ENCODE measurements around the gene TMEM89. TPM values are rescaled to one million over a fixed set of nuclear protein-coding genes. Genes with fewer than 3 reads are reported as not detected.

TMEM89 gene
- total RNA-seq, 4 donors from 2014 or later, result not detected

DNA sequence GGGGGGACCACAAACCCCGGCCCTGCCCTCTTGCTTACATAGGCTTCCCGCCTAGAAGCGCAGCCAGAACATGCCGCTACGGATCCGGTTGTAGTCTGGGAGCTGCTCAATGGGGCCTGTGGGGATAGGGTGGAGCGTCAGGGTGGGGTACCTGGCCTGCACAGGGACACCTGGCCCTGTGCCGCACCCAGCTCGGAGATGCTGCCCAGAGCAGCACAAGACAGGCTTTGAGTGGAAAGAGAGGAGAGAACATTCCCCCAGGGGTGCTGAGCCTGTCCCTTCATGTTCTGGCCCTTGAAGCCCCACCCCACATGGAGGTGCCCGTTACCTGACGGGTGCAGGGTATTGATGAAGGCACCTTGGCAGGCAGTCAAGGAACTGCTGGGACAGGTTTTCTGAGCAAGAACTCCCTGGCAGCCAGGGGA, 22.5 kb downstream of the TMEM89 start:
- WGBS, 2 donors, result 82 to 100% methylated on average over 2 to 11 of the region's 11 CpGs
- H3K9me3 ChIP-seq, result no peaks in the 10 kb centered on the region
- DNase-seq, result no peak
- no peak overlapping the region for H3K27ac ChIP-seq
- TF ChIP-seq POLR2A (IDR thresholded peaks at IDR 0.05), result no peak
- TF ChIP-seq, protein P1, sequence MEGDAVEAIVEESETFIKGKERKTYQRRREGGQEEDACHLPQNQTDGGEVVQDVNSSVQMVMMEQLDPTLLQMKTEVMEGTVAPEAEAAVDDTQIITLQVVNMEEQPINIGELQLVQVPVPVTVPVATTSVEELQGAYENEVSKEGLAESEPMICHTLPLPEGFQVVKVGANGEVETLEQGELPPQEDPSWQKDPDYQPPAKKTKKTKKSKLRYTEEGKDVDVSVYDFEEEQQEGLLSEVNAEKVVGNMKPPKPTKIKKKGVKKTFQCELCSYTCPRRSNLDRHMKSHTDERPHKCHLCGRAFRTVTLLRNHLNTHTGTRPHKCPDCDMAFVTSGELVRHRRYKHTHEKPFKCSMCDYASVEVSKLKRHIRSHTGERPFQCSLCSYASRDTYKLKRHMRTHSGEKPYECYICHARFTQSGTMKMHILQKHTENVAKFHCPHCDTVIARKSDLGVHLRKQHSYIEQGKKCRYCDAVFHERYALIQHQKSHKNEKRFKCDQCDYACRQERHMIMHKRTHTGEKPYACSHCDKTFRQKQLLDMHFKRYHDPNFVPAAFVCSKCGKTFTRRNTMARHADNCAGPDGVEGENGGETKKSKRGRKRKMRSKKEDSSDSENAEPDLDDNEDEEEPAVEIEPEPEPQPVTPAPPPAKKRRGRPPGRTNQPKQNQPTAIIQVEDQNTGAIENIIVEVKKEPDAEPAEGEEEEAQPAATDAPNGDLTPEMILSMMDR (IDR thresholded peaks at IDR 0.05), result no peak
- H3K27me3 ChIP-seq, result no peaks in the 10 kb centered on the region
- no peak overlapping the region for H3K4me3 ChIP-seq (replicated peaks in 1 of 3)
- peaks cover 5 to 12% of the 10 kb centered on the region in 2 donors for H3K4me1 ChIP-seq
- intact Hi-C loops (cut with DNase I), result no loop called here
- peaks cover 54 to 65% of the 10 kb centered on the region in 2 donors for H3K36me3 ChIP-seq

DNA sequence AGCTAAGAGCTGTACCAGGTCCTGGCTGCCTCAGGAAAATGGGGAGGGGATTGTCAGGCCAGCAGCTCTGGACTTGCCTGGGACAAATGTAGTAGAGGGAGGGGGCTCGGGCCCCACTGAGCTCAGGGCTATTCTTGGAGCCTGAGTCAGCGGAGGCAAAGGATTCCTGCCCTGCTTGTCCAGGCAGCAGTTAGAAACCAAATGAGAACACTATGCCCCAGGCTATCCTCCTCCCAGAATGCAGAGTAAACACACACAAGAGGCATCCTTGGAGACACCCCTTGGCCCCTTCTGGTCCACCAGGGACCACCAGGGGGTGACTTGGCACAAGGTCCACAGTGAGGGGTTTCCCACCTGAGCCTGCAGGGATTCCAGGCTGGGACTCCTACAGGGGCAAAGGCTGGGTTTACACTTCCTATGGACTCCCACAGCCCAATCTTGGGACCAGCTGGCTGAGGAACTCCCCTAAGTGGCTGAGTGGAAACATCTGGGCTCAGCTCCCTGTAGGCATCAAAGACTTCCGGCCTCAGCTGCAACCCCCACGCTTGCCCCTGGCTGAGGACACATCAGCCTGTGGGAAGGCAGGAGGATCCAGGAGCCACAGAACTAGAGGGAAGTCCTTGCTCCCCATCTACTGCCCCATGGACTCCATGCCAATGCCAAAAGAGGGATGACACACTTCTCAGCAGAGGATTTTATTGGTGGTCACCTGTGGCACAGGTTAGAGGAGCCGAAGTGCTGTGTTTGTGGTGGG, 23.1 kb downstream of the TMEM89 start:
- WGBS, 2 donors, result 78 to 90% methylated on average over 2 to 5 of the region's 5 CpGs
- DNase-seq, result no peak
- TF ChIP-seq, protein P1 (IDR thresholded peaks at IDR 0.05), result no peak
- no peak for TF ChIP-seq POLR2A (IDR thresholded peaks at IDR 0.05)
- Histone ChIP-seq H3K4me1 (peaks cover 5 to 12% of the 10 kb centered on the region in 2 donors), H3K27ac (no peak overlapping the region), H3K4me3 (replicated peaks in 1 of 3) (no peak overlapping the region), H3K9me3 (no peaks in the 10 kb centered on the region), H3K36me3 (peaks cover 48 to 59% of the 10 kb centered on the region in 2 donors), H3K27me3 (no peaks in the 10 kb centered on the region)
- intact Hi-C loops (cut with DNase I), result no loop called here

DNA sequence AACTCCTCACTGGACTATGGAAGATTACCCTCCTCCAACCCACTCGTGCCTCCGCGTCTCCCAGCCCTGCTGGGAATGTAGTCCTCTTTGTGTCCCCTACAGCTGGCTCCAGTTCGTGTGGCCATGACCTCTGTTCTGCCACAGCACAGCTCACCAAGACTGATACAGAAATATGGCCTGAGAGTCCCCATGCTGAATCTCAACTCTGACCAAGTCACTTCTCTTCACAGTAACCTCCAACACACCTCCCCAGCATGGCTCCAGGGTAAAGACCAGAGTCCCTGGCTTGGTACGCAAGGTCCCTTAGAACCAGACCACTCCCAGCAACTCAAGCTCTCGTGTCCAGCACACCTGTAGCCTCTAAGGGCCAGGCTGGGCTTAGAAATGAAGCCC, 24.2 kb downstream of the TMEM89 start:
- TF ChIP-seq POLR2A (IDR thresholded peaks at IDR 0.05), result no peak
- TF ChIP-seq, protein P1 (IDR thresholded peaks at IDR 0.05), result no peak
- Histone ChIP-seq H3K4me3 (replicated peaks in 1 of 3) (no peak overlapping the region), H3K9me3 (no peaks in the 10 kb centered on the region), H3K27ac (no peak overlapping the region), H3K36me3 (peaks cover 38 to 48% of the 10 kb centered on the region in 2 donors), H3K27me3 (no peaks in the 10 kb centered on the region), H3K4me1 (peaks cover 5 to 12% of the 10 kb centered on the region in 2 donors)
- WGBS, 2 donors, result 76 to 85% methylated on average over 4 to 6 of the region's 6 CpGs
- intact Hi-C loops (cut with DNase I), result no loop called here
- no peak for DNase-seq

DNA sequence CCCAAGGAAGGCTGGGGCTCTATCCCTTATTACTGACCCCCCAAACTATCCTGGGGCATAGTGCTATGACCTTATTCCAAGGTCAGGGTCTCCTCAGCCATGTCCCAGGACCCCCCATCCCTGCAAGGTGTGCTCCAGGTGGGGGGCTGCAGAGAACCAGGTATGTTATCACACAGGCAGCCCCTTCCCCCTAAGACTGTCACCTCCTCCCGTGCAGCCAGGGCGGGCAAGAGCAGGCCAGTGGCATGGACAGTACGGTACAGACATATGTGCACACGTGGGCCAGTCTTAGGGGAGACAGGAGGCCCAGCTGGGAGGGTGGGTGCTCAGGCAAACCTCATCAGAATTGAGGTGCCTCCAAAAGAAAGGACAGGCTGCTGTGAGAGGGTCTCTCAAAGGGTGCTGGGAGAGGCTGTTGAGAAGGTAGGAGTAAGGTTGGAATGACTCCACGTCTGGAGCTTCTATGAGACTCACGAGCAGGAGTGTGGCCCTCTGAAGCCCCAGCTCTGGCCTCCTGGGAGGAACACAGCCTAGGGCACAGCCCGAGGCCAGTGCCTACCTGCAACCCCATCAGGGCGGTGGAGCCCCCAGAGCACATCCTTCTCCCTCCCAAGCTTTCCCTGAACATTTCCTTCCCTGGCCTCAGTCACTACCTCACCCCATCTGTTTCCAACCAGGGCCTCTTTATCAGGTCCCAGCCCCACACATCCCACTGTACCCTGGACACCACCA, 24.7 kb downstream of the TMEM89 start:
- no peak overlapping the region for H3K4me3 ChIP-seq (replicated peaks in 1 of 3)
- intact Hi-C loops (cut with DNase I), result no loop called here
- 65 to 84% methylated on average over 7 to 8 of the region's 8 CpGs for WGBS, 2 donors
- no peaks in the 10 kb centered on the region for H3K27me3 ChIP-seq
- no peak for TF ChIP-seq POLR2A (IDR thresholded peaks at IDR 0.05)
- TF ChIP-seq, protein P1 (IDR thresholded peaks at IDR 0.05), result no peak
- no peak overlapping the region for H3K27ac ChIP-seq
- H3K4me1 ChIP-seq, result peaks cover 5 to 12% of the 10 kb centered on the region in 2 donors
- DNase-seq, result no peak
- no peaks in the 10 kb centered on the region for H3K9me3 ChIP-seq
- H3K36me3 ChIP-seq, result peaks cover 37 to 42% of the 10 kb centered on the region in 2 donors

DNA sequence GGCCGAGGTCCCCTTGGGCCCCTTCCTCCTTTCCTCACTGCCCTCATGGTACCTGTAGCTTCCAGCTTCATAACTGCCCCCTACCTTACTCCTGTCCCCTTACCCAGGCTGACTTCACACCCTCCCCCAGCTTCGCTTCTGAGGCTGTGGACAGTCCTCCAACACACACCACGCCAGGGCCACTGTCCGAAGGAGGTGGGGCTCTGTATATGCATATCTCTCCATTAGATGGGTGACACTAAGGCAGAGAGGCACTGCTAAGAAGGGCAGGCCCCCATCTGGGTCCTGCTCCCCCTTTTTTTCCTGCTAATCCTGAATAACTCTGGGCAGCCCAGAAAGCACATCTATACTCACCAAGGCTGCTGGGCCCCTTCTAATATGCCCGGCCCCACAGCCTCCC, 25.4 kb downstream of the TMEM89 start:
- H3K27me3 ChIP-seq, result no peaks in the 10 kb centered on the region
- TF ChIP-seq, protein P1 (IDR thresholded peaks at IDR 0.05), result no peak
- no peak for TF ChIP-seq POLR2A (IDR thresholded peaks at IDR 0.05)
- peaks cover 30 to 35% of the 10 kb centered on the region in 2 donors for H3K36me3 ChIP-seq
- intact Hi-C loops (cut with DNase I), result no loop called here
- no peaks in the 10 kb centered on the region for H3K9me3 ChIP-seq
- DNase-seq, result no peak
- H3K4me3 ChIP-seq (replicated peaks in 1 of 3), result no peak overlapping the region
- no peak overlapping the region for H3K27ac ChIP-seq
- 87% methylated on average over 5 of the region's 5 CpGs for WGBS, 2 donors
- peaks cover 5 to 12% of the 10 kb centered on the region in 2 donors for H3K4me1 ChIP-seq

Data from thyroid gland (tissue), 4 donors.